RPMI7951 (cell line): ENCODE results near the gene IPO11. TPM values are rescaled to one million over a fixed set of nuclear protein-coding genes. Genes with fewer than 3 reads are reported as not detected.
A peak's percentile ranks its signal among the peaks of the same experiment; 100 is the strongest.

ENCODE experiments used
- DNase-seq: peaks from one replicate; pipeline ENCODE4 v3.0.0-alpha.2; 2012; ENCODE audit warnings: low read depth
- total RNA-seq: library from RNA; depleted of rRNA; stranded (reverse); fragments of >200 nt; shearing (Covaris generic); gene quantifications from 2 replicates; pipeline ENCODE4 v1.2.3, GENCODE V29; 2014; rRNA removed

The IPO11 gene
- 18.0 and 22.9 TPM in 2 replicates for total RNA-seq

- DNase-seq, result peak; percentile 97
These were observed at the start of gene IPO11 for GRCh38 chr5:62412549-62413329. Gene IPO11 (plus strand): TSS chr5:62412763. CDS start chr5:62437280, 24,517 bp downstream.

- DNase-seq, result no peak
These were observed 43.5 kb upstream of the IPO11 start for GRCh38 chr5:62369039-62369438.

GRCh38 chr5:62371409-62371808 lies 41.2 kb upstream of the IPO11 start:
- no peak for DNase-seq

- no peak for DNase-seq
These were observed 40.0 kb upstream of the IPO11 start for GRCh38 chr5:62372600-62372999.

- DNase-seq, result no peak
These were observed 39.2 kb upstream of the IPO11 start for GRCh38 chr5:62373382-62373781.

- no peak for DNase-seq
These were observed 38.5 kb upstream of the IPO11 start for GRCh38 chr5:62374090-62374489.

DNA sequence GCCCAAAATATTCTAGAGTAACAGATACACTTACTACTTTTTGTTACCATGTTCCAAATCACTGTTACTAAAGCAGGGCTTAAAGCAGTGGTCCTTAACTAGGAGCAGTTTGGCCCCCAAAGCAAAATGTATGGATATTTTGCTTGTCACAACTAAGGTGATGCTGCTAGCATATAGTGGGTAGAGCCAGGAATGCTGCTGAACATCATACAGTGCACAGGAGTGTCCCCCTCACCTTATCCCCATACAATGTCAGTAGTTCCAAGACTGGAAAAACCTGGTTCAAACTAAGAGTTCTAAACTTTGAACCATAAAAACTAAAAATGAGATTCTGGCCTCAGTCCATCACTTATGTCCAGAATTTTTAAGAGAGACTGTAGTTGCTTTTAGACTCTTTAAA lies 36.9 kb upstream of the IPO11 start:
- no peak for DNase-seq

DNA sequence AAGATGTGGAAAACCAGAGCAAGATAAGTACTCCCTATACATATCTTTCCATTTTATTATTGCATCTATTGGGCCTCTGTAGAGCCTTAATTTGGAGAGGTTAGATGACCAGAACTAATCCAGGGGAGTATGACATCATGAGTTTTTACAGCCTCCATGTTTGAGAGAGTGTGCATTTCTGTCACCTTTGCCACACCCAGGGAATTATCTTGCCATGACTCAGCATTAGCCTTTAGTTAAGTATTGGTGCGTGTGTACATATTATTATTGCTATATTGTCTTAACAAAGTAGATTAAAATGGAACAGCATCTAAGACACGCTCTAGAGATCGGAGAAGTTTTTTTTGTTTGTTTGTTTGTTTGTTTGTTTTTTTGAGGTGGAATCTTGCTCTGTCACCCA lies 36.5 kb upstream of the IPO11 start:
- DNase-seq, result peak; percentile 5

DNA sequence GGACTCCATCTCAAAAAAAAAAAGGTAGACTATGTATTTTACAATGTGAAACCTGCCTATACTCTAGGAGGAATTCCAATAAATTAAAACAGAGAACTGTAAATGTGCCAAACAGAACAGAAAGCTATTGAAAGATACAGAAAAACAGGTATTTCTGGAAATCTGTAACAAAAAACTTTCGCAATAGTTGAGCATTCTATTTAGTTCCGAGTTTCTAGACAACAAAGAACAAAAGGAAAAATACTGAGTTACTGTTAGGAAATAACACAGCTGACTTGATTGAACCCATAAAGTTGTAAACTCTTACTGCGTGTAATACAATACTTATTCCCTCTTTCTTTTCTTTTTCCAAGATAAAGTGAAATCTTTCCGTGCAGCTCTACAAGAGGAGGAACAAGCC lies 27.4 kb upstream of the IPO11 start:
- DNase-seq, result no peak

GRCh38 chr5:62385816-62386400 lies 26.7 kb upstream of the IPO11 start:
- DNase-seq, result no peak

GRCh38 chr5:62386824-62387223 lies 25.7 kb upstream of the IPO11 start:
- DNase-seq, result no peak

DNA sequence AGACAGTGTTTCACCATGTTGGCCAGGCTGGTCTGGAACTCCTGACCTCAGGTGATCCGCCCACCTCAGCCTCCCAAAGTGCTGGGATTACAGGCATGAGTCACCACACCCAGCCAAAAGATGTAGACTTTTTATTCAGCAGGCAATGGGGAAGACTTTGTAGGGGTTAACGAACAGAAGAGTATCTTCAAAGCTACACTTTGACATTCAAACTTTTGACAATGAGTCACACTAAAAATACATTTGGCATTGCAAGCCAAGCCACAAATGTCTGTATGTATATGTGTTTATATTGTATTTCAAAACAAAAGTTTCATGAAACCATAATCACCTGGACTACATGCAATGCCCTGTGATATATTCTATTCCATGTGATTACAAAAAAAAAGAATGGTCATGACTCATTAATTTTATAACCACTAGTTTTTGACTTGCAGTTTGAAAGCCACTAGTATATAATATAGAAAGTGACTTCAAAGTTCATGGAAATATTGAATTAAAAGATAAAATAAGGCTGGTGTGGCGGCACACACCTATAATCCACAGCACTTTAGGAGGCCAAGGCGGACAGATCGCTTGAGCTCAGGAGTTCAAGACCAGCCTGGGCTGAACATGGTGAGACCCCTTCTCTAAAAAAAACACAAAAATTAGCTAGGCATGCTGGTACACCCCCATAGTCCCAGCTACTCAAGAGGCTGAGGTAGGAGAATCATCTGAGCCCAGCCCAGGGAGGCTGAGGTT lies 17.2 kb upstream of the IPO11 start:
- DNase-seq, result peak; percentile 16

DNA sequence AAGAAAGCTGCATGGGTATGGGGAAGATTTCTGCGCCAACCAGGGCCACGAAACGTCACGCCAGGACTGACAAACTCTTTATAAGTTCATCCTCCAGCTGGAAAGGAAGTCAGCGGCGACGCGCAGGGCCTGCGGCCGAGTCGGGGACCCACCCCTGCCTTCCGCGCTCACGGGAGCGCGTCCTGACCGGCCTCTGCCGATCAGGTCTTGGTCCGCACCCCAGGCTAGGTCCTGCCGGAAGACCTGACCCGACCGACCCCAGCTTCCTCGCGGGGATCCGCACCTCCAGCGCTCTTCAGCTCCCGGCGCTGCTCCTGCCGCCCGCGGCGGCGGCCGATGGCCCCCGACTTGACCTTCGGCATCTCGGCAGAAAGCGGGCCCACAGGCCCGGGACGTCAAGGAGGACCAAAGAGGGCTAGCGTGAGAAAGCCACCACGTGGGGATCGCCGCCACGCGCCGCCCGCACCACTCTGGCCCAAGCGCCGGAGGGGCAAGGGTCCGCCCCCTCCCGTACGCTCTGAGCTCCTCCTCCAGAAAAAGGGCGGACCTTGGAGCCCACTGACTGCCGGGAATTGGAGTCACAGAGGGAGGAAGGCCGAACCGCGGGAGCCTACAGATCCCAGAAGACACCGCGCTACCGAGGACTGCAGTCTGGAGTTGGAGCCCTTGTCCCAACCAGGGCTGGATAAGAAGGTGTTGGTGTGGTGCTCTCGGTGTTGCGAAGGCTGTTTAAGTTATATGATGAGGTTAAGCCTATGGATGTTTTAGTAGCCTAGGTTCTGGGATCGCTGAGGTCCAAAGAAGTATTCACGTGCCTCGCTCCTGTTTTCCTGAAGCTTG lies 8.9 kb upstream of the IPO11 start, which contains the start of gene DIMT1:
Gene DIMT1, minus strand, starts transcription at position 495 of the 840 bp plus-strand sequence. Its CDS starts 133 bp downstream, at position 362.
- peak; percentile 95 for DNase-seq

DNA sequence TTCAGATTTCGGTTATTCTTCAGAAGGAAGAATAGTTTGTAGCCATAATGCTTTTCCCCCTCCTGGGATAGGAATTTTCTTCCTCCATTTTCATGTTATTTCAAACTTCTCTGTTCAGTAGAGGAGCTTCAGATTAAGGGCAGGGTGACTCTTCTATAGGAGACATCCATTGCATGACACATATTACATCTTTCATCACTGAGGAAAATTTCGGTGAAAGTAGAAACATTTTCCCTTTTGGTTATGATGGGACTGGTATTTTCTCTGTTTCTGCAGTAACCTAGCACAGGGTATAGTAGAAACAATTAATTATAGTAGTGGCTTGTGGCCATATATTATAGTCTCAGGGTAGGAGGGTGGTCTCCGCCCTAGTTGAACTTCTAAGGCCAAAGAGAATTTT lies 1.1 kb downstream of the IPO11 start:
- DNase-seq, result no peak

DNA sequence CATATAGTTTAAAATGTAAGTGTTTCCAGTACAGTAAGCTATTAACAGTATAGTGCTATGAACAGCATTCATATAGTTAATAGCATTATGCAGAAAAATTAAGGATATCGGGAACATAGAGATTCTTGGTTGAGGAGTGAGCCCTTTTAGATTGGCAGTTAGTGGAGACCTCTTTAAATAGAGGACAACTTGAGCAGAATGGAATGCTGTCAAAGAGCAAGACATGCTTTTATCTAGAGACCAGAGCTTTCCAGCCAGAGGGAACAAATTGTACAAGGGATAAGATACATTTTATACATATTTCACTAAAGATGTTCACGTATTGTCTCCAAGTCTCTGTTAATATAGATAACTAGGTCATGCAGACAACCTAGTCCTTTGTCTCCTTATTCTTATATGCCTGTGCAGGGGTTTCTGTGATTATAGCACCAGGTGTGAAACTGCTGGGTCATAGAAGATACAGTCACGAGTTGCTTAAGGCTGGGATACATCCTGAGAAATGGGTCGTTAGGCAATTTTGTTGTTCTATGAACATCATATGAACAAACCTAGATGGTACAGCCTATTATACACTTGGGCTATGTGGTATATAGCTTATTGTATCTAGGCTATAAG lies 6.0 kb downstream of the IPO11 start:
- DNase-seq, result no peak

DNA sequence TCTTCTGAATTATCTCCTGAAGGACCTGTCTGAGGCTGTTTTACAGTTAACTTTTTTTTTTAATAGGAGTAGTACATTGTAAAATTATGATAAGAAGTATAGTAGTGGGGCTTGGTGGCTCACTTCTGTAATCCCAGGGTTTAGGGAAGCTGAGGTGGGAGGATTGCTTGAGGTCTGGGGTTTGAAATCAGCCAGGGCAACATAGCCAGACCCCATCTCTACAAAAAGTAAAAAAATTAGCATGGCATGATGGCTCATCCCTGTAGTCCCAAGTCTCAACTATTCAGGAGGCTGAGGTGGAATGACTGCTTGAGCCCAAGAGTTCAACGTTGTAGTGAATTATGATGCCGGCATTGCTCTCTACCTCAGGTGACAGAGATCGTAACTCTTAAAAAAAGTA lies 7.0 kb downstream of the IPO11 start:
- DNase-seq, result no peak

DNA sequence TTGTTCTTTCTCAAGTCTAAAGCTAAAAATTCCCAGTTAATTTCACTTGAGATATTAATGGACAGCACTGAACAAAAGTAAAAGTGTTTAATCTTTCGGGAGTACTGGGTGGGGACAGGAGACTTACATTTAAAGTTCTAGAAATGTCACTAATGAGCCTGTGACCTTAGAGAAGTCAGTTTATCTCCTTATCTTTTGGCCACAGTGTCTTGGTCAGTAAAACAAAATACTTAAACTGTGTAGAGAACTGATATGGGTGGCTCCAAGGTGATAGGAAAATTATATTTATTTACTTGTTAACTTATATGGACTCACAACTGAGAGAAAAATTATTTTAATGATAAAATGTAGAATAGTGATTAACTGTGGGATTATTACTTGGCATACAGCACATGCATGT lies 8.9 kb downstream of the IPO11 start:
- DNase-seq, result no peak

- no peak for DNase-seq
These were observed 12.2 kb downstream of the IPO11 start for GRCh38 chr5:62424763-62425162.

DNA sequence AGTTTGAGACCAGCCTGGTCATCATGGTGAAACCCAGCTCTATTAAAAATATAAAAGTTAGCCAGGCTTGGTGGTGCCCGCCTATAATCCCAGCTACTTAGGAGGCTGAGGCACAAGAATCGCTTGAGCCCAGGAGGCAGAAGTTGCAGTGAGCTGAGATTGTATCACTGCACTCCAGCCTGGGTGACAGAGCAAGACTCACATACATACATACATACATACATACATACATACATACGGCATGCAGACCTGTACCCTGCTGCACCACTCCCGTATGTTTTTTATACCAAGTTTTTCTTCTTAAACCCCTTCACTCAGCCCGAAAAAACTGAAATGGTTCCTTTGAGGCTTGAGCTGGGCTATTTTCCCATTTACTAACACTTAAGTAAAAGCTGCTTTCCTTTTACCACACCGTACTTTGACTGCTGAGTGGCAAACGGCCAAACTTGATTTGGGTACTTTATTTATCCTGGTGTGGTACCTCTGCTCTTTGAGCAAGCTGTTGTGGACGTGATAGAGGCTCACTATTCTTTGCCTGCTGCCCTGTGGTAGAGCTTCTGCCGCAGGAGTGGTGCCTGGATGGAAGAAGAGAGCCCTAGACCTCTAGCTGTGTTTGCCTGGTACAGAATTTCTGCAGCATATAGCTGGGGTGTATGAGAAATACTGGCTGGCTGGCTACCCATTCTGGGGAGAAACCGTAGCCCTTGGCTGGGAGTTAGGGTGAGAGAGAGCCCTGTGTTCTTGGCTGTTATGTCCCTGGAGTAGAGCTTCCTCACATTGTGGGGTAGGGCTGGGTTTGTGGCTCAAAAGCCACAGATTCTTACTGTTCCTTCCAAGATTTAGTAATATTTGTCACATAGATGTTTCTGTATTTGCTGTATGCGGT lies 19.4 kb downstream of the IPO11 start:
- DNase-seq, result no peak

DNA sequence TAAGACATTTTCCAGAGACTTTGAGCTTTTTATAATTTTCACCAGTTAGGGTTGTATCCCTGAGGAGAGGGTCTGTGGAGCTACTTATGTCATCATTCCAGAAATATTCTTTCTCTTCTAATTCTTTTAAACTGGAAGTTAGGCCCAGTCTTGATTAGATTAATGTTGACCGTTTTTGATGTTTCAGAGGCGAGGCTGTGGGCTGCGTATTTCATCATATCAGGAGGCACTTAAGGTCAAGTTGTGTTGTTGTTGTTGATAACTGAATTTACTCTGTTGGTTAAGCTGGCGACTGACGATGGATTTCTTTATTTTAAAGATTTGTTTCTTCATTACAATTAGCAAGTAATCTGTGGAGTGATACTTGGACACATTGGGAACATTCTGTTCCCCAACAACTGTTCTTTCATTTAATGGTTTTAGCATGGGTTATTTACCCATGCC lies 20.1 kb downstream of the IPO11 start:
- DNase-seq, result no peak
